UCSD-AML1 (cell line): ENCODE measurements around the gene CSMD2.

Source experiments
- DNase-seq: peaks from one replicate; lab custom pipeline; 2025; ENCODE audit not compliant: unreplicated experiment; lab: John Stamatoyannopoulos, UW

CSMD2 gene

GRCh38 chr1:34156739-34157138 lies 8.3 kb downstream of the CSMD2 start:
- DNase-seq, result no peak

- no peak for DNase-seq
Observed at GRCh38 chr1:34155860-34156259, 9.2 kb downstream of the CSMD2 start.

- no peak for DNase-seq
Observed at GRCh38 chr1:34153246-34153645, 11.8 kb downstream of the CSMD2 start.

- DNase-seq, result no peak
Observed at GRCh38 chr1:34149501-34149900, 15.5 kb downstream of the CSMD2 start.

GRCh38 chr1:34147301-34147700 lies 17.7 kb downstream of the CSMD2 start:
- DNase-seq, result no peak

GRCh38 chr1:34144766-34145165 lies 20.3 kb downstream of the CSMD2 start:
- no peak for DNase-seq

- no peak for DNase-seq
Observed at GRCh38 chr1:34143975-34144374, 21.1 kb downstream of the CSMD2 start.

- DNase-seq, result no peak
Observed at GRCh38 chr1:34140011-34140676, 24.9 kb downstream of the CSMD2 start.

- DNase-seq, result no peak
Observed at GRCh38 chr1:34137411-34137810, 27.6 kb downstream of the CSMD2 start.

GRCh38 chr1:34132161-34132420 lies 32.9 kb downstream of the CSMD2 start:
- DNase-seq, result no peak

GRCh38 chr1:34131396-34132160 lies 33.5 kb downstream of the CSMD2 start:
- DNase-seq, result no peak

GRCh38 chr1:34130306-34130705 lies 34.7 kb downstream of the CSMD2 start:
- DNase-seq, result no peak

- no peak for DNase-seq
Observed at GRCh38 chr1:34129630-34130029, 35.4 kb downstream of the CSMD2 start.

GRCh38 chr1:34128186-34128889 lies 36.7 kb downstream of the CSMD2 start:
- DNase-seq, result no peak

- no peak for DNase-seq
Observed at GRCh38 chr1:34127006-34128000, 37.7 kb downstream of the CSMD2 start.

- DNase-seq, result no peak
Observed at GRCh38 chr1:34126486-34126885, 38.5 kb downstream of the CSMD2 start.

- no peak for DNase-seq
Observed at GRCh38 chr1:34125721-34126380, 39.2 kb downstream of the CSMD2 start.

GRCh38 chr1:34122080-34122932 lies 42.7 kb downstream of the CSMD2 start:
- DNase-seq, result no peak

- no peak for DNase-seq
Observed at GRCh38 chr1:34115233-34115632, 49.8 kb downstream of the CSMD2 start.

GRCh38 chr1:34113887-34114286 lies 51.1 kb downstream of the CSMD2 start:
- DNase-seq, result no peak
